HepG2 (cell line): Measurements from ENCODE around the gene COX14. TPM values are rescaled to one million over a fixed set of nuclear protein-coding genes. Genes with fewer than 3 reads are reported as not detected.

ENCODE experiments used
- AHDC1 ChIP-seq: sonication (generic); formaldehyde crosslinking; IDR thresholded peaks from 2 replicates; pipeline ENCODE4 v1.5.1; 2020; ENCODE audit warnings: mild to moderate bottlenecking, missing genetic modification reagents, borderline replicate concordance
- AKNA ChIP-seq: sonication (generic); formaldehyde crosslinking; IDR thresholded peaks from 2 replicates; pipeline ENCODE4 v1.4.0; 2020; ENCODE audit warnings: missing genetic modification reagents, borderline replicate concordance
- ARNT ChIP-seq: fragments of 450-650 bp; IDR thresholded peaks from 2 replicates; pipeline ENCODE4 v1.6.1; 2017
- BRD4 ChIP-seq: sonication (generic); formaldehyde crosslinking; IDR thresholded peaks from 2 replicates; pipeline ENCODE4 v1.4.0; 2020; ENCODE audit warnings: missing genetic modification reagents
- FOXO4 ChIP-seq: sonication (generic); formaldehyde crosslinking; conservative IDR thresholded peaks from 2 replicates; pipeline ENCODE4 v1.8.1; 2023; ENCODE audit warnings: missing genetic modification reagents
- GATAD2A ChIP-seq: IDR thresholded peaks from 2 replicates; pipeline ENCODE4 v1.6.1; 2016
- KLF11 ChIP-seq: IDR thresholded peaks from 2 replicates; pipeline ENCODE4 v1.6.1; 2016; ENCODE audit warnings: missing compliant biosample characterization
- MXD4 ChIP-seq: IDR thresholded peaks from 2 replicates; pipeline ENCODE4 v1.6.1; 2016; ENCODE audit warnings: mild to moderate bottlenecking, missing biosample characterization, missing genetic modification reagents
- SMARCE1 ChIP-seq: fragments of 450-650 bp; IDR thresholded peaks from 2 replicates; pipeline ENCODE4 v1.6.1; 2017; ENCODE audit warnings: borderline replicate concordance
- THRA ChIP-seq: sonication (generic); formaldehyde crosslinking; IDR thresholded peaks from 2 replicates; pipeline ENCODE4 v1.4.0; 2020; ENCODE audit warnings: missing genetic modification reagents, borderline replicate concordance
- ZBTB10 ChIP-seq: sonication (generic); formaldehyde crosslinking; IDR thresholded peaks from 2 replicates; pipeline ENCODE4 v1.4.0; 2020; ENCODE audit warnings: missing genetic modification reagents, borderline replicate concordance
- ZNF891 ChIP-seq: sonication (generic); formaldehyde crosslinking; IDR thresholded peaks from 2 replicates; pipeline ENCODE4 v1.5.0; 2020; ENCODE audit warnings: mild to moderate bottlenecking, missing genetic modification reagents
- polyA plus RNA-seq, 8 experiments: library from polyadenylated mRNA; depleted of rRNA in 3 of 8; stranded (reverse) in 7 of 8; unstranded in 1 of 8; fragments of >200 nt; fragmentation: Illumina TruSeq in 4 of 8; extraction: Trizol in 4 of 8; gene quantifications; 2 replicates each; pipeline versions ENCODE4 v1.2.1 to v1.2.3, GENCODE V29; 2011 to 2016; ENCODE audit warnings: low read depth in 4 of 8, missing spikeins in 1 of 8, mixed read lengths in 1 of 8; ENCODE audit not compliant: insufficient read depth in 1 of 8
- total RNA-seq, 5 experiments: library from RNA; depleted of rRNA; stranded (reverse); fragments of >200 nt; fragmentation: Illumina TruSeq; extraction: Trizol; gene quantifications; 2 replicates each; pipeline ENCODE4 v1.2.3, GENCODE V29; 2016; ENCODE audit warnings: low read depth in 1 of 5

COX14 gene
- total and polyA plus RNA-seq, 2 of the 13 experiments (the other 11 are each of a cell fraction or from before 2014, with no cell fraction given): 53.0 to 71.6 TPM

GRCh38 chr12:50167049-50167828, 55.2 kb downstream of the COX14 start, which contains the start of gene CERS5 (continued):
- TF ChIP-seq AKNA (CRISPR knock-in tag) (no peak), THRA (CRISPR knock-in tag) (peak; percentile 29; the same call in 1 of the 2 replicates), MXD4 (peak; percentile 23; the same call in 1 of the 2 replicates), ARNT (no peak), AHDC1 (no peak), ZNF891 (CRISPR knock-in tag) (0 out of 2 replicates have a peak, but pooled peaks have one; percentile 22), FOXO4 (CRISPR knock-in tag) (no peak), GATAD2A (CRISPR knock-in tag) (peak; percentile 54; the same call in 1 of the 2 replicates), SMARCE1 (no peak), KLF11 (CRISPR knock-in tag) (no peak), BRD4 (CRISPR knock-in tag) (peak; percentile 75), ZBTB10 (CRISPR knock-in tag) (peak; percentile 56; the same call in 1 of the 2 replicates)
